Measurements from ENCODE around the gene HDAC11. TPM values are rescaled to one million over a fixed set of nuclear protein-coding genes. Genes with fewer than 3 reads are reported as not detected.

Gene HDAC11
- total RNA-seq, 1 donor from 2014 or later = 6.9 TPM

DNA sequence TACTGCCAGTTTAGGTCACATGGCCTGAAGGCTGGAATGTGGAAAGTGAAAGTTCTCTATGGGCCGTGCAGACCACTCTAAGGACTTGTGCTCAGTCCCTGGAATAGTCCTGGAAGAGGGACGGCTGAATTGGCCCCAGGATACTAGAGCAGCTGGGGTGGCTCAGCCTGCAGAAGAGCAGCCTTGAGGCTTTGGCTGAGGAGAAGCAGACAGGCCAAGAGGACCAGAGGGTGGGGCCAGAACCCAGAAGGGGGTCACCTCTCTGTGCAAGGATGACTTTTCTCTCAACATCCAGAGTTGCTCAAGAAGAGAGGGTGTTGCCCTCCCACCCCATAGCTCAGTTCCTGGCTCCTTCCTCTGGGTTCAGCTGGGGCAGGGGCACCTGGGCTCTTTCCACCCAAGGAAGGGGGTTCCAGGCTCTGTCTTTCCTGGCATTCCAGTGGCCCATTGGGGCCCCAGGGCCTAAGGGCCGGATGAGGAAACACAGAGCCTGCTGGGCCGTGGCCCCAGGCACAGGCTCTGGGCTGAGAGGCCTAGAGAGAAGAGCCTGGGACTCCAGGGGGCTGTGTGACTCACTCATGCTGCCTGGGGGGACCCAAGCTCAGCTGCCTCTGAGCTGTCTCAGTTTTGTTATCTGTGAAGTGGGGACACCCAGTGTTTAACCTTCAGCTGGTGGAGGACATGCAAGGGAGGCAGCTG, 60.3 kb downstream of the HDAC11 start:
- DNase-seq (ENCODE audit: low read depth in 2 of 2) = no peak

DNA sequence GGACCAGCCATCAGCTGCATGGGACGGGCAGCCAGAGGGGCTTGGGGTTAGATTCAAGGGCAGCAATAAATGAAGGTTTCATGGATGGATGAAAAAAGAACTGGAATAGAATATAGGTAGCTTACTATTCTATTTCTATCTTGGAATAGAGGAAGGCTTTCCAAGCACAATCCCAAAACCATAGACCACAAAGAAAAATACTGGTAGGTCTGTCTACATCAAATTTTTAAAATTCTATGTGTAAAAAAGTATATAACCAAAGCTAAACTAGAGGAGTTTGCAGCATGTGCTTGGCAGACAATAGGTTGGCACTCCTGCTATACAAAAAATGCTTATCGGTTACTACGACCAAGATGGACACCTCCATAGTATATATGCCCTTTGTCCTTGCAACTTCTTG, 61.6 kb downstream of the HDAC11 start:
- DNase-seq (ENCODE audit: low read depth in 2 of 2) = no peak

DNA sequence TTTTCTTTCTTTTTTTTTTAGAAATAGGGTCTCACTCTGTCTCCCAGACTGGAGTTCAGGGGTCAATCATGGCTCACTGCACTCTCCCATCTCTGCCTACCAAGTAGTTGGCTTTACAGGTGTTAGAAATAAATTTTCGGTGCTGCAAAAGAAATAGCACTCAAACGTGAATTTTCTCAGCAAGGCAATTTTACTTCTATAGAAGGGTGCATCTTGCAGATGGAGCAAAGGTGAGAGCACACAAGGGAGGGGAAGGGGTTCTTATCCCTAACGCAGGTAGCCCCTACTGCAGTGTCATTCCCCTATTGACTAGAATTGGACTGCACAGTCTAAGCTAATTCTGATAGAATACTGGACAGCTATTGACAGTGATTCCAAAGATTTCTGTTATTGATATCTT, 62.0 kb downstream of the HDAC11 start:
- DNase-seq (ENCODE audit: low read depth in 2 of 2) = no peak

DNA sequence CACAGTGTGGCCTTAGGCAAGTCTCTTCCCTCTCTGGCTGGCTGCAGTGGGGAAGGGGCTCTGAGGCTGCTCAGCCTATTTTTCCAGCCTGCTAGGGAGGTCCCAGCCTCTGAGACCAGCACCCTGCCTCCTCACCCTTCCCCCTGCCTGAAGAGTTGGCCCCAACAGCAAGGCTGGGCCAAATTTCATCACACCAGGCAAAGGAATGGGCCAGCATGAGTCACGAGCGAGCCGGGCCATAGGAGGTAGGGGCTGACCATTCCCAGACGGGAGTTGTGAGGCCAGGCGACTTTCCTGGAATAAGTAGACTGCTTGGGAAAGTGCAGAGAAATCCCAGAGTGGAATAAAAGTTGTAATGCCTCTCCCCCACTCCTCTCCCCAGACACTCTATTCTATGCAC, 63.1 kb downstream of the HDAC11 start:
- no peak for DNase-seq (ENCODE audit: low read depth in 2 of 2)

DNA sequence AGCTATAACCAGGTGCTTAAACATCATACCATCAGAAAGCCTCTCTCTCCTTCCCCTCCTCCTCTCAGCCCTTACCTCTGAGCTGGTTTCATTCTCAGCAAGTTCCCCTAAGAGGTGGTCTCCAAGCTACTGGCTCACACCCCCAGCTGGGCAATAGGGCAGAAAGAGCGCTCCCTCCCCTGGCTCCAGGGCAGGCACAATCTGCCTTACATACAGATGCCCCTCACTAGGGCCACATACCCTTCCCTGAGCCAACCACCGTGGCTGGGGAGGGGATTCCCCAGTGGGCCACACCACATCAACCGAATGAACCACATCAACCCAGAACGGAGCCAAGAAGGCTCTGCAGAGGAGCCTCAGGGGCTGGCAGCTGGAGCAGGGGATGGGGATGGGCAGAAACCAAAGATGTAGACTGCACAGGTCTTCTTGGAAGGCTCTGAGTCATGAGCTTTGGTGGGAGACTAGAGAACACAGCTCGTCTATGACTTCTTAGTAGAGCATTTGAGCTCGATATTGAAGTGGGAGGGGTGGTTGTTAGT, 64.3 kb downstream of the HDAC11 start:
- no peak for DNase-seq (ENCODE audit: low read depth in 2 of 2)

DNA sequence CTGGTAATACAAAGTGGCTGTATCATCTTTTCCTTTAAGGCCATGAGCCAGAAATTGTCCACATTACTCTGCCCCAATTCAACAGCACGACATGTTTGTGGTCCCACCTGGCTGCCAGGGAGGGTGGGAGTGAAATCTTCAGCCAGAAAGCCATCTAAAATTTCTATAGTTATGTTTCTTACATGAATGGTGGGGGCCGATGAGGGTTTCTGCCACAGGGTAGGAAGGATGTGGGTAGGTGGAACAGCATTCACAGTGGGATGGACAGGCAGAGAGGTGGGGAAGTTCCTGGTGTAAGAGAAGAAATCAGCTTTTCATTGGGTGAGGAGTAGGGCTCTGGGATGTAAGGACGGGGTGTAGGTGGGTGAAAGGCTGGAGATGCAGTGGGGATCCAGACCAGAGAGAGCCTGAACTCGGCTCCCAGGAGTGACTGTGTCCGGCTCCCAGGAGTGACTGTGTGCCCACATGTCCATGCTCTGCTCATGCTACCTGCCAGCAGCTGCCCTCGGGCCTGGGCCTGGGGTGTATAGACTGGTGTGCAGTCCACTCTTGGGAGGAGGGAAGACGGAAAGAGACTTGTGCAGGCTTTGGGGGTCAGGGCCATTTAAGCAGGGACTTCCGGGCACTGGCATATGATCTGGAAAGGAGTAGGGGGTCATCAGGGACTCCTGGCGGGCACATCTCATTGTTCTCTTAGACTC, 65.0 kb downstream of the HDAC11 start:
- DNase-seq (ENCODE audit: low read depth in 2 of 2) = no peak

DNA sequence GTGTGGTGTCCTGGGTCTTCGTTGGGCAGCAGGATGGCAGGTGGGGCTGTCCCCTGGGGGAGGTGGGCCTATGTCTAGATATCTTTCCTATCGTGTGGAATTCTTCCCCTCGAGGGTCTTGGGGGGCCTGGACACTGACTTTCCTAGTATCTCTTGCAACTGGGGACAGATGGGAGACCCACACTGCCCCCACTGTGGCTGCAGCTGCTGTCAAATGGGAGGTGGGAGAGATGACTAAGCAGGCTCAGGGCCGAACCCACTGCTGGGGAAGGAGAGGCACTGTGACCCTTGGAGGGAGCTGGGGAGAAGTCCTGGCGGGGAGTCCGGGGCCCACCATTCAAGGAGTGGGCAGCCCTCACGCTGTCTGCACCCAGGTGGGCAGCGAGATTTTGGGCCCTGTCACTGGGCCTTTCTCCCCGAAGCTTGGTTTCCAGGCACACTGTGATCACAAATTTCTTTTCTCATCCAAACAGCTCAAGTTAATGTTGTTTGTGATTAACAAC, 65.9 kb downstream of the HDAC11 start:
- DNase-seq (ENCODE audit: low read depth in 2 of 2) = no peak

DNA sequence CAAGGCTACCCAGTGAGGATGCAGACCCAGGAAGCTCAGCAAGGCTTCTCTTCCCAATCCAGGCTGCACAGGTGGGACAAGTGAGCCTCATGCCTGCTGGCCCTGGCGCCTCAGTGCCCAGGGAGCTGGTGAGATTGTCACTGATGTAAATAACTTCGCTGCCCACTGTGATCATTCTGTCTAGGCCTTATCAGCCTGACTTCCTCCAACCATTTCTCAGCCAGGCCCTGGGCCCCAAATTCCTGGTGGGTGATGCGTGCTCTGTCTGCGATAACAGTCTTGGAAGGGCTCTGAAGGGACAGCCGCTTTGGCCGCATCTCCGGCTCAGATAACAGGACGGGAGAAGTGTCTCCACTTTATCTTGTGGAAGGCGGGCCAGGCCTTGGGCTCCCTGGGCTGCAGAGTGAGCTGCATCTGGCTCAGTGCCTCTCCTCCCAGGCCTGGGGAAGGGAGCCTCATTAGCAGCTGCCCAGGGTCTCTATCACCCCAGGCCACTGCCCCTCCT, 66.6 kb downstream of the HDAC11 start:
- no peak for DNase-seq (ENCODE audit: low read depth in 2 of 2)

DNA sequence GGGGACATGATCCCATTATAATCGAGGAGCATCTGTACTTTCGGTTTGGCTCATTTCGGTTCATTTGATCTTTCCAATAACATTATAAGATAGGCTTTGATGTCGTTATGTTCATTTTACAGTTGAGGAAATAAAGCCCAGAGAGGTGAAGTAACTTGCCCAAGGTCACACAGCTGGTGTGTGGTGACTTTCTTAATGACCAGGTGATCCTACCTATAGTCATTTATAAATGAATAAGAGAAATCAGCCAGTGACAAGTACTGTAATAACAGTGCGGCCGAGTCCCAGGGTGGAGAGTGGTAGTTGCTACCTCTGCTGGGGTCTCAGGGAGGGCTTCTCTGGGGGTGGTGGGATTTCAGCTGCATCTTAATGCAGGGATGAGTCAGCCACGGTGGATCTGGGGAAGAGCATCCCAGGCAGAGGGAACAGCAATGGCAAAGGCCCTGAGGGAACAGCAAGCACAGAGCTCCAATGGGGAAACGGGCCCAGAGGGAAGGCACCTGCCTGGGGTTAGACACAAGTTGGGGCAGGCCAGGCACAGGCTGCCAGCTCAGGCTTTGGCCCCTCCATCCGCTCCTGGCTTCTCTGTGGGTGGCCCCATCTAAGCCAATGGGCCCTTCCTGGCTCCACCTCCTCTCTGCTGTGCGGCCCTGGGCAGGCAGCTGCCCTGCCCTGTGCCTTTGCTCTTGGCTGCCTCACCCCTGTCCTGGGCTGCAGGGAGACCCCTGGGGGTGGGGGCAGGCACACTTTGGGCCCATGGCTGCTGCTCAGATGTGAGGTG, 67.7 kb downstream of the HDAC11 start:
- no peak for DNase-seq (ENCODE audit: low read depth in 2 of 2)

DNA sequence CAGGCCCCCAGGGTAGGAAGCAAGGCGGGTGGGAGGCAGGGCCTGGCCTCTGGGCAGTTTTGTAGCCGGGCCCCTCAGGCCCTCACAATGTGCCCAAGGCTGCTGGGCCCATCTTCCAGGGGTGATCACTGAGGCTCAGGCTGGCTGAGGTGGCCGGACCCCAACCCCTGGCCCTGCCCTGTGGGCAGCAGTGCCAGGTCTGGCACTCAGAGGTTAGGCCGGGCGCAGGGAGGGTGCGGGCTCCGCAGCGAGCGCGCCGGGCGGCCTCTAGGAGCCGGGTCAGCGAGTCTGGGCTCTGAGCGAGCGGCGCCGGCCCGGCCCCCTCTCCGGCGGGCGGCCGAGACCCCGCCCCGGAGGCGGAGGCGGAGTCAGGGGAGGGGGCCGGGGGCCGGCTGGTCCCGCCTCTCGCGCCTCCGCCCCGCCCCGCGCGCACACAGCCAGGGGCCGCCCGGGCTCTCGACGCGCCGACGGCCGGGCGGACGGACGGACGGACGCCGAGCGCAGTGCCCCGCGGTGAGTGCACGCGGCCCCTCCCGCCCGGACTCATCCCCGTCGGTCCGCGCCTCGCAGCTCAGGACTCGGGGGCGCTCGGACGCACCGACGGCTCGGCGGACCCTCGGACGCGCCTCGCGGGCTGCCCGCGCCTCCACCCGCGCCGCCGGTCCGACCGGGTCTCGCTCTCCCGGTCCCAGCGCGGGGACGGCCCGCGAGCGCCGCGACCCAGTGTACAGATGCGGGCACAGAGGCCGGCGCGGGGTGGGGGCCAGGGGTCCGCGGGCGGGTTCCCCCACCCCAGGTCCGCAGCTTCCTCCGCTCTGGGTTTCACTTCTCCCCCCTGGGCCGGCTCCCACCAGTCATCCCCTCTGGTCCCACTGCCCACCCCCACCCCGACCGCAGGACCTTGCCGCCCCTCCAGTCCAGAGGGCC, 68.9 kb downstream of the HDAC11 start, which contains the start of gene FBLN2:
Gene FBLN2 (plus strand): TSS at position 430 of the 927 bp plus-strand sequence. CDS start 21,231 bp downstream, outside the sequence.
- DNase-seq (ENCODE audit: low read depth in 2 of 2) = peak in 1 of 2 donors; percentile 65

DNA sequence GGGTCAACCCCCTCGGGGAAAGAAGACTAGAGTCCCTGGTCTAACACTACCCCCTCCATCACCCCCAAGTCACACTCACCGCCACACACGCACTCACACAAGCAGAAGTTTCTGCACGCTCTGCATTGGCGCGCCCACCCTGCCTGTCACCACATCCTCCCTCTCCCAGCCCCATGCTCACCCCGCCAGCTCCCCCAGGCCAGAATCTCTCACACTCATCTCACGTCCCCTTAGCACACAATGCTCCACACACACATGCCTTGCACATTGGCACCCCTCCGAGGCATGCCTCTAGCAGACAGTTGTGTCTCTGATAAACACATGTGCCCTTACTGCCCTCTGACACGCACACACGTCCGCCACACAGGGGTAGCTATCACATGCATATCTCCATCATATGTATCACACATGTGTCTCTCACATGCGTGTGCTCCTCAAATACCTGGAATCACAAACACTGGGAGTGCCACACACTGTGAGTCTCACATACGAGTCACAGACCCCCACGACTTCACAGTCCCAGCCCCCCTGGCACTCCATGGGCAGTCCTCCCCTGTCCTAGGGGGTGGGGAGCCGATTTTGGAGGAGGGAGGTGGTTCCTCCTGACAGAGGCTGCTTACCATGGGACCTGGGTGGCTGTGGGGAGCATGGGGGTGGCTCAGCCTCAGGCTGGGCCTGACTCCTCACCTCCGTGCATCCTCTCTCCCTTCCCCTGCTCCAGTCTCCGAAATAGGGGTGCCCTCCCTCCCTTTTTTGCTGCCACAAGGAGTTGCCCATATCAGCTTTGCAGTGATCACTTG, 69.7 kb downstream of the HDAC11 start:
- DNase-seq (ENCODE audit: low read depth in 2 of 2) = peak in 1 of 2 donors; percentile 29

DNA sequence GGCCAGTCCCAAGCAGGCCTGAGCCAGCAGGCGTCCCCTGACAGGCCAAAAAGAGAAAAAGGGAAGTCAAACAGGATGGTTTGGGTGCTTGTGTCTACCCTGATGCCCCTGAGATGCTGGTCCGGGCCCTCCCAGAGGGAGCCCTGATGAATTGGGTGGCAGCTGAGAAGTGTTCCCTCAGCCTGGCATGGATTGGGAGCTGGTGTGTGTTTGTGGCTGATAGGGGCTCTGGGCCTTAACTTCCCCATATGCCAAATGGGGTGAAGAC, 70.3 kb downstream of the HDAC11 start:
- no peak for DNase-seq (ENCODE audit: low read depth in 2 of 2)

DNA sequence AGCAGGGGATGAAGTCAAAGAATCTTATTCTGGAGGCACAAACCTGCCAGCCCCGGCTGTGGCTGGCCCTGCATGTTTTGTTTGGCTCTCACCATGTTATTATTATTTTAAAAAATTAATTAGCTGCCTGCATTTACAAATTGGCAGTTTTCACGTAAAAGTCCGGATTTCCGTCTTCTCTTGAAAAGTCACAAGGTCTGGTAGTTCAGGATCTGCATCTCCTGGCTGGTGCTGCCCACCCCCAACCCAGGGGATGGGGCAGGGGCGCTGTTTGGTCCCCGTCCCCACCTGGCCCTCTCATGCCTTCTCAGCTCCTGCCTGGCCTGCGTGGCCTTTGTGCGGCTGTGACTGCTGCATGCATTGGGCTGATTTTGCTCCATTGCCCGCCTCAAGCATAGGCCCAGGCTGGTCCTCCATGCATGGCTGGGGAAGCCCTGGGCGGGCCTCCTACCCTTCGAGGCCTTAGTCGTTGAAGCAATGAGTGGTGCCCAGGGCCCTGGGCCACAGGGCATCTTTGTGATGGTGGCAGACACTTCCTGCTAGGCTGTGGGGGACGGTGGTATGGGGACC, 70.8 kb downstream of the HDAC11 start:
- peak in 1 of 2 donors; percentile 61 for DNase-seq (ENCODE audit: low read depth in 2 of 2)

DNA sequence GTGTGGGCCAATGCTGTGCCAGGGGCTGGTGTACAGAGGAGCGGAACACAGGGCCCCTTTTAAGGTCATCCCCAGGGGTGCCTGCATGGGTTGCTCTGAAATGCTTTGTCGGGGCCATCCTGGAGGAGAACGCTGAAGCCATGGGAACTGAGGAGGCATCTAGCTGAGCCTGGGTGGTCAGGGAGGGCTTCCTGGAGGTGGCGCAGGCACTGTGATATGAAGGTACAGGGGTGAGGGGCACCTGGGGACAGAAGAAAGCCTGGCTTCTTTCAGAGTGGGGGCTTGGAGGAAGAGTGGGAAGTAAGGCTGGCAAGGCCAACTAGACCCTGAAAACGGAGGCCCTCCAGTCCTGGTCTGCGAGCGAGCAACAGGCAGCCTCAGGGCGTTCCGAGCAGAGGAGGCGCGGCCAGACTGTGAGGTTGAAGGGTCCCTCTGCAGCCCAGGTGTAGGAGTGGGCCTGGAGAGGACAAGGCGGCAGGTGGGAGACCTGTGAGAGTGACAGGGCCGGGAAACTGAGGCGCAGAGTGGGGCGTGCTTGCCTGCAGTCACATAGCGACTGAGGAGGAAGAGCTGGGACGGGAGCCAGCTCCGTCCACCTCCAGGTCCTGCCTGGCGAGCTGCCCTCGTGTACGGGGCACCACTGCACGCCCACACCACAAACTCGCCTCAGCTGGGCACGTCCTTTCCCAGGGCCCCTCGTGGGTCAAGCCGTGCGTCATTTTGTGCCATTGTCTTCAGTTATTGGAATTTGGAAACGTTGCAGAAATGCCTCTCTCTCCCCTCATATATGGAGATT, 72.9 kb downstream of the HDAC11 start:
- peak in 1 of 2 donors; percentile 43 for DNase-seq (ENCODE audit: low read depth in 2 of 2)

DNA sequence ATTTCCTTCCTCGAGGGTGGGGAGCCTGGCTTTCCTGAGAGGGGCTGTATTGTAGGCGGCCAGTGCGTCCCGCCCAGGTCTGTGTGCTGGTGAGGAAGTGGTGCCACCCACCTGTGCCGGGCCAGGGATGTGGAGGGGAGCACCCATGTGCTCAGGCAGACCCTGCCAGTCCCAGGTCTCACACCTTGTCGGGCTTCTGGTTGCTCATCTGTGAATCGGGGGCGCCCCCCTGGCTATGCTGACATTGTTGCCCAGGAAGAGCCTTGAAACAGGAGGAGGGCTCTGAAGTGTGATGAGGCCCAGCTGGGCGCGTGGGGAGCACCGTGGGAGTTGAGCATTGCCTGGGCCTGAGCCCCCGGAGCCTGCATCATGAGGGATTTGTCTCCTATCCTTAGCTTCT, 73.6 kb downstream of the HDAC11 start:
- no peak for DNase-seq (ENCODE audit: low read depth in 2 of 2)

DNA sequence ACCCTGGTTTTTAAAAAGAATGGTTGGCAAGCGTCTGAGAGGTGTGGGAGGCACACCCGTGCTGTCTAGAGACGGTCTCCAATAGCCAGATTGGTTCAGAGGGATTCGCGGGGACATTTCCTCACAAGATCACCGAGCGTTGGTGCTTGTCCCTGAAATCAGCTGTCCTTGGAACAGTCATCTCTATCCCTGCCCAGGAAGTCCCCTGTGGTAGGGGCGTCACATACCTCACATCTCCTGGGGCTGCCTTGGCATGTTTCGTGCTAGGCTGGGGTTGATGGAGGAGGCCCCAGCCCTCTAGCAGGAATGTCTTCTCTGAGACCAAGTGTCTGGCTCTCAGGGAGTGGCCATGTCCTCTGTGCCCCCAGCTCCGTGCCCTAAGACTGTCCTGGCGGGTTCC, 75.6 kb downstream of the HDAC11 start:
- DNase-seq (ENCODE audit: low read depth in 2 of 2) = no peak
